Measurements from ENCODE around the gene GGT1. TPM values are rescaled to one million over a fixed set of nuclear protein-coding genes. Genes with fewer than 3 reads are reported as not detected.

The GGT1 gene
- total and polyA plus RNA-seq, 2 experiments from 2014 or later, result 6.6 to 7.4 TPM

- Histone ChIP-seq H3K27ac (ENCODE audit: low read depth) (no peak overlapping the region), H3K27me3 (ENCODE audit: insufficient read depth) (no peaks in the 10 kb centered on the region), H3K79me2 (replicated peaks; ENCODE audit: insufficient read depth) (no peaks in the 10 kb centered on the region), H3K9me2 (ENCODE audit: insufficient read depth) (no peaks in the 10 kb centered on the region), H3K4me2 (no peak overlapping the region), H3K36me3 (ENCODE audit: insufficient read depth) (peaks cover 3% of the 10 kb centered on the region; the same call in 1 of the 2 replicates), H3K4me3 (no peak overlapping the region), H3K4me1 (ENCODE audit: insufficient read depth) (no peaks in the 10 kb centered on the region), H4K20me1 (replicated peaks; ENCODE audit: insufficient read depth) (peaks cover 15% of the 10 kb centered on the region), H2AFZ (no peak overlapping the region), H3F3A (replicated peaks; ENCODE audit: low read depth) (peaks cover 18% of the 10 kb centered on the region; the same call in 1 of the 2 replicates)
- H3K9me3 Mint-ChIP-seq, result no peaks in the 10 kb centered on the region
- H3K4me1 Mint-ChIP-seq, result no peaks in the 10 kb centered on the region
- peaks cover 16% of the 10 kb centered on the region for H3K36me3 Mint-ChIP-seq (ENCODE audit: low read depth)
- DNase-seq (ENCODE audit: low spot score) (no peak), ATAC-seq (no peak)
- peaks cover 6% of the 10 kb centered on the region for H3K27me3 Mint-ChIP-seq (ENCODE audit: insufficient read depth, low read depth, poor library complexity)
- H3K27ac Mint-ChIP-seq, result no peak overlapping the region
- no peak overlapping the region for H3K4me3 Mint-ChIP-seq
- TF ChIP-seq, protein P1, sequence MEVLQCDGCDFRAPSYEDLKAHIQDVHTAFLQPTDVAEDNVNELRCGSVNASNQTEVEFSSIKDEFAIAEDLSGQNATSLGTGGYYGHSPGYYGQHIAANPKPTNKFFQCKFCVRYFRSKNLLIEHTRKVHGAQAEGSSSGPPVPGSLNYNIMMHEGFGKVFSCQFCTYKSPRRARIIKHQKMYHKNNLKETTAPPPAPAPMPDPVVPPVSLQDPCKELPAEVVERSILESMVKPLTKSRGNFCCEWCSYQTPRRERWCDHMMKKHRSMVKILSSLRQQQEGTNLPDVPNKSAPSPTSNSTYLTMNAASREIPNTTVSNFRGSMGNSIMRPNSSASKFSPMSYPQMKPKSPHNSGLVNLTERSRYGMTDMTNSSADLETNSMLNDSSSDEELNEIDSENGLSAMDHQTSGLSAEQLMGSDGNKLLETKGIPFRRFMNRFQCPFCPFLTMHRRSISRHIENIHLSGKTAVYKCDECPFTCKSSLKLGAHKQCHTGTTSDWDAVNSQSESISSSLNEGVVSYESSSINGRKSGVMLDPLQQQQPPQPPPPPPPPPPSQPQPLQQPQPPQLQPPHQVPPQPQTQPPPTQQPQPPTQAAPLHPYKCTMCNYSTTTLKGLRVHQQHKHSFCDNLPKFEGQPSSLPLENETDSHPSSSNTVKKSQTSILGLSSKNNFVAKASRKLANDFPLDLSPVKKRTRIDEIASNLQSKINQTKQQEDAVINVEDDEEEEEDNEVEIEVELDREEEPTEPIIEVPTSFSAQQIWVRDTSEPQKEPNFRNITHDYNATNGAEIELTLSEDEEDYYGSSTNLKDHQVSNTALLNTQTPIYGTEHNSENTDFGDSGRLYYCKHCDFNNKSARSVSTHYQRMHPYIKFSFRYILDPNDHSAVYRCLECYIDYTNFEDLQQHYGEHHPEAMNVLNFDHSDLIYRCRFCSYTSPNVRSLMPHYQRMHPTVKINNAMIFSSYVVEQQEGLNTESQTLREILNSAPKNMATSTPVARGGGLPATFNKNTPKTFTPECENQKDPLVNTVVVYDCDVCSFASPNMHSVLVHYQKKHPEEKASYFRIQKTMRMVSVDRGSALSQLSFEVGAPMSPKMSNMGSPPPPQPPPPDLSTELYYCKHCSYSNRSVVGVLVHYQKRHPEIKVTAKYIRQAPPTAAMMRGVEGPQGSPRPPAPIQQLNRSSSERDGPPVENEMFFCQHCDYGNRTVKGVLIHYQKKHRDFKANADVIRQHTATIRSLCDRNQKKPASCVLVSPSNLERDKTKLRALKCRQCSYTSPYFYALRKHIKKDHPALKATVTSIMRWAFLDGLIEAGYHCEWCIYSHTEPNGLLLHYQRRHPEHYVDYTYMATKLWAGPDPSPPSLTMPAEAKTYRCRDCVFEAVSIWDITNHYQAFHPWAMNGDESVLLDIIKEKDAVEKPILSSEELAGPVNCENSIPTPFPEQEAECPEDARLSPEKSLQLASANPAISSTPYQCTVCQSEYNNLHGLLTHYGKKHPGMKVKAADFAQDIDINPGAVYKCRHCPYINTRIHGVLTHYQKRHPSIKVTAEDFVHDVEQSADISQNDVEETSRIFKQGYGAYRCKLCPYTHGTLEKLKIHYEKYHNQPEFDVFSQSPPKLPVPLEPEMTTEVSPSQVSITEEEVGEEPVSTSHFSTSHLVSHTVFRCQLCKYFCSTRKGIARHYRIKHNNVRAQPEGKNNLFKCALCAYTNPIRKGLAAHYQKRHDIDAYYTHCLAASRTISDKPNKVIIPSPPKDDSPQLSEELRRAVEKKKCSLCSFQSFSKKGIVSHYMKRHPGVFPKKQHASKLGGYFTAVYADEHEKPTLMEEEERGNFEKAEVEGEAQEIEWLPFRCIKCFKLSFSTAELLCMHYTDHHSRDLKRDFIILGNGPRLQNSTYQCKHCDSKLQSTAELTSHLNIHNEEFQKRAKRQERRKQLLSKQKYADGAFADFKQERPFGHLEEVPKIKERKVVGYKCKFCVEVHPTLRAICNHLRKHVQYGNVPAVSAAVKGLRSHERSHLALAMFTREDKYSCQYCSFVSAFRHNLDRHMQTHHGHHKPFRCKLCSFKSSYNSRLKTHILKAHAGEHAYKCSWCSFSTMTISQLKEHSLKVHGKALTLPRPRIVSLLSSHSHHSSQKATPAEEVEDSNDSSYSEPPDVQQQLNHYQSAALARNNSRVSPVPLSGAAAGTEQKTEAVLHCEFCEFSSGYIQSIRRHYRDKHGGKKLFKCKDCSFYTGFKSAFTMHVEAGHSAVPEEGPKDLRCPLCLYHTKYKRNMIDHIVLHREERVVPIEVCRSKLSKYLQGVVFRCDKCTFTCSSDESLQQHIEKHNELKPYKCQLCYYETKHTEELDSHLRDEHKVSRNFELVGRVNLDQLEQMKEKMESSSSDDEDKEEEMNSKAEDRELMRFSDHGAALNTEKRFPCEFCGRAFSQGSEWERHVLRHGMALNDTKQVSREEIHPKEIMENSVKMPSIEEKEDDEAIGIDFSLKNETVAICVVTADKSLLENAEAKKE (CRISPR knock-in tag; IDR thresholded peaks at IDR 0.05), result no peak
- TF ChIP-seq ZNF114 (CRISPR knock-in tag; IDR thresholded peaks at IDR 0.05) (no peak), EZH2 (IDR thresholded peaks at IDR 0.05; ENCODE audit: low read depth, unreplicated experiment) (no peak)
Observed at GRCh38 chr22:24579258-24579601, 23.8 kb upstream of the GGT1 start.

- Mint-ChIP-seq H3K9me3 (no peaks in the 10 kb centered on the region), H3K36me3 (ENCODE audit: low read depth) (peaks cover 5% of the 10 kb centered on the region; the same call in 2 of the 3 replicates), H3K27ac (no peak overlapping the region), H3K27me3 (ENCODE audit: insufficient read depth, low read depth, poor library complexity) (peaks cover 2% of the 10 kb centered on the region), H3K4me1 (no peaks in the 10 kb centered on the region; the same call in 2 of the 3 replicates), H3K4me3 (no peak overlapping the region)
- Histone ChIP-seq H3K36me3 (ENCODE audit: insufficient read depth) (no peaks in the 10 kb centered on the region), H3F3A (replicated peaks; ENCODE audit: low read depth) (peaks cover 18% of the 10 kb centered on the region; the same call in 1 of the 2 replicates), H3K4me1 (ENCODE audit: insufficient read depth) (no peaks in the 10 kb centered on the region), H3K9me2 (ENCODE audit: insufficient read depth) (no peaks in the 10 kb centered on the region), H2AFZ (no peak overlapping the region), H3K79me2 (replicated peaks; ENCODE audit: insufficient read depth) (no peaks in the 10 kb centered on the region), H3K4me3 (no peak overlapping the region), H3K27me3 (ENCODE audit: insufficient read depth) (no peaks in the 10 kb centered on the region), H4K20me1 (replicated peaks; ENCODE audit: insufficient read depth) (peaks cover 15% of the 10 kb centered on the region), H3K4me2 (no peak overlapping the region), H3K27ac (ENCODE audit: low read depth) (no peak overlapping the region)
- ATAC-seq, result no peak
- no peak for DNase-seq (ENCODE audit: low spot score)
- TF ChIP-seq ZNF331 (CRISPR knock-in tag; IDR thresholded peaks at IDR 0.05; ENCODE audit: low read depth) (no peak), CREB1 (CRISPR knock-in tag; IDR thresholded peaks at IDR 0.05; ENCODE audit: low read depth) (no peak), STAT1 (IDR thresholded peaks at IDR 0.05; ENCODE audit: unreplicated experiment) (no peak)
- TF ChIP-seq, protein P2, sequence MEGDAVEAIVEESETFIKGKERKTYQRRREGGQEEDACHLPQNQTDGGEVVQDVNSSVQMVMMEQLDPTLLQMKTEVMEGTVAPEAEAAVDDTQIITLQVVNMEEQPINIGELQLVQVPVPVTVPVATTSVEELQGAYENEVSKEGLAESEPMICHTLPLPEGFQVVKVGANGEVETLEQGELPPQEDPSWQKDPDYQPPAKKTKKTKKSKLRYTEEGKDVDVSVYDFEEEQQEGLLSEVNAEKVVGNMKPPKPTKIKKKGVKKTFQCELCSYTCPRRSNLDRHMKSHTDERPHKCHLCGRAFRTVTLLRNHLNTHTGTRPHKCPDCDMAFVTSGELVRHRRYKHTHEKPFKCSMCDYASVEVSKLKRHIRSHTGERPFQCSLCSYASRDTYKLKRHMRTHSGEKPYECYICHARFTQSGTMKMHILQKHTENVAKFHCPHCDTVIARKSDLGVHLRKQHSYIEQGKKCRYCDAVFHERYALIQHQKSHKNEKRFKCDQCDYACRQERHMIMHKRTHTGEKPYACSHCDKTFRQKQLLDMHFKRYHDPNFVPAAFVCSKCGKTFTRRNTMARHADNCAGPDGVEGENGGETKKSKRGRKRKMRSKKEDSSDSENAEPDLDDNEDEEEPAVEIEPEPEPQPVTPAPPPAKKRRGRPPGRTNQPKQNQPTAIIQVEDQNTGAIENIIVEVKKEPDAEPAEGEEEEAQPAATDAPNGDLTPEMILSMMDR (conservative IDR thresholded peaks at IDR 0.05; ENCODE audit: low read depth in 2 of 2), result no peak
Observed at GRCh38 chr22:24580276-24580675, 22.7 kb upstream of the GGT1 start.
